Left ventricle myocardium inferior (tissue), 1 donor: Measurements from ENCODE around the gene SMIM43. TPM values are rescaled to one million over a fixed set of nuclear protein-coding genes. Genes with fewer than 3 reads are reported as not detected.
"Not testable (repeated sequence)": the region's sequence is repeated elsewhere in the genome, so short reads cannot be mapped to it uniquely, and the experiment has no call there.

ENCODE experiments used
- DNase-seq: peaks from one replicate; pipeline ENCODE4 v3.0.0-alpha.2; 2020
- H3K27ac ChIP-seq: fragments of 200-600 bp; replicated peaks from 2 replicates; pipeline ENCODE4 v1.8.0; 2021
- H3K27me3 ChIP-seq: fragments of 200-600 bp; 2 replicates; pipeline ENCODE4 v1.8.0; 2021; ENCODE audit warnings: low read depth
- H3K36me3 ChIP-seq: fragments of 200-600 bp; 2 replicates; pipeline ENCODE4 v1.8.0; 2021
- H3K4me1 ChIP-seq: fragments of 200-600 bp; 2 replicates; pipeline ENCODE4 v1.8.0; 2021
- H3K4me3 ChIP-seq: fragments of 200-600 bp; 2 replicates; pipeline ENCODE4 v1.8.0; 2021; ENCODE audit warnings: mild to moderate bottlenecking, moderate library complexity
- H3K9me3 ChIP-seq: fragments of 200-600 bp; replicated peaks from 2 replicates; pipeline ENCODE4 v1.8.0; 2021
- CTCF ChIP-seq: fragments of 200-600 bp; IDR thresholded peaks from 2 replicates; pipeline ENCODE4 v1.8.0; 2021; ENCODE audit warnings: antibody characterized with exemption, mild to moderate bottlenecking, borderline replicate concordance
- intact Hi-C: fragments of 100-400 bp; cut with micrococcal nuclease; formaldehyde crosslinking; loops from one replicate; pipeline ENCODE4 v1.11.0; 2022
- total RNA-seq: library from RNA; stranded (reverse); fragmentation: NEBNext Ultra II Directional; extraction: Animal tissue kit (Norgen Biotek cat#: 25700); gene quantifications from one replicate; pipeline ENCODE4 v1.2.1, GENCODE V29; 2021
- donor health status: DM: no; HTN: yes; CAD: no; lungs with severe emphysema.

The SMIM43 gene
- total RNA-seq, 1 donor from 2014 or later = not detected

DNA sequence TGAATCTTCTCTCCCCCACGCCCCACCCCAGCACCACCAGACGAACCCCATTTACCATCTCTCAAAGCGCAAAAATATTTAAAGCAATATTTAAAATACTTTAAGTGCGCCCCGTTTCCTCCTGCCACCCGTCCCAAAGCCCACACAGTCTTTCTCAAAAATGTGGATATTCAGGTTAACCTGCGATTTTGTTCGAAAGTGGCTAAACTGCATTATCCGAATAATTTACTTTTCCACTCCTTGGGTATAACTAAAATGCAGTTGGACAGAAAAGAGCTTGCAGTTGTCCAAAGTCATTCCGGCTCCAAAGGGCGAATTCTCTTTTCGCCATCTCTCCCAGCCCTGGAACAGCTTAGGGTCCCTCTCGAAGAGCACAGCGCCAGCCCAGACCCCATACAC is 662 bp downstream of the SMIM43 start:
- Histone ChIP-seq H3K27ac (no peak overlapping the region), H3K4me1 (peaks cover 12% of the 10 kb centered on the region), H3K27me3 (peaks cover 93% of the 10 kb centered on the region), H3K9me3 (no peaks in the 10 kb centered on the region), H3K36me3 (no peaks in the 10 kb centered on the region), H3K4me3 (peak overlapping the region; percentile 66)
- TF ChIP-seq CTCF = no peak
- intact Hi-C loops = no loop called here
- no peak for DNase-seq

DNA sequence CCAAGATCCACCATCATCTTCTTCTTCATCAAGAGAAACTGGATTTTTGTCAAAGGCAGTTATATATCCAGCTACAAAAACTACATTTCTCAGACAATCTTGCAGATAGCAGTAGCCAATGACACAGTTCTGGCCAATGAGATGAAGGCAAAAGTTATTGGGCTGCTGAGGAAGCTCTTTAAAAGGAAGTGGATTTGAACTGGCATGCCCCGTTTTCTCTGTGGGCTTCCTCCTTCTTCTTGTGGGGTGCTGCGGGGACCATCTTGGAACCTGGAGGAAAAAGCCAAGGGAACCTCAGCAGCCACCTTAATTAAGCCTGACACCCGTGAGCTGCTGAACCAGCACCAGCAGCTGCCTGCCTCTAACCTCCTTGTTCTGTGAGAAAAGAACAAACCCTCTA is 4.8 kb downstream of the SMIM43 start:
- peaks cover 59% of the 10 kb centered on the region for H3K27me3 ChIP-seq
- no peaks in the 10 kb centered on the region for H3K36me3 ChIP-seq
- no peak overlapping the region for H3K4me3 ChIP-seq
- H3K9me3 ChIP-seq = no peaks in the 10 kb centered on the region
- TF ChIP-seq CTCF = no peak
- intact Hi-C loops = no loop called here
- no peak for DNase-seq
- peaks cover 11% of the 10 kb centered on the region for H3K4me1 ChIP-seq
- no peak overlapping the region for H3K27ac ChIP-seq

DNA sequence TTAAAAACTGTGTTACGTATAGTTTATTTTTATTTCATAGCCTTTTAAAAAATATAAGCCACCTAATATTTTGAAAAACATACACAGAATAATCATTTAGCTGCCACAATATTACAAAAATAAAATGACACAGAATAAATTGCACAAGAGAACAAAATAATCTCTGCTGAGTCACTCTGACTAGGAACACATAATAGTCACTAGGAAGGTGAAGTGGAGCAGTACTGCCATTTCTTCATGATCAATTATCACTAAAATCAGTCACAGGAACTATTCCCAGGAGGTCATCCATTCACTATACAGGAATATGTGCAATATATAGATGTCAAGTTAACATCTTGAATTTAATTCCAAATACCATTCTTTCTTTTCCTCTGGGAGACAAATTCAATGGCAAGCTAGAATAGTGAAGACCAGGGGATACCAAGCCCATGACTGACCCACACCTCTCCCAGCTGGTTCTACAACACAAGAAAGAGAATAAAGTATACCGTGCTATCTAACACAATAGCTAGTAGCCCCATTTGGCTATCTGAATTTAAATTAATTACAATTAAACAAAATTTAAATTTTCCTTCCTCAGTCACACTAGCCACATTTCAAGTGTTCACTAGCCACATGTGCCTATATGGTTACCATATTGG is 5.9 kb downstream of the SMIM43 start:
- intact Hi-C loops = no loop called here
- no peak for TF ChIP-seq CTCF
- peaks cover 51% of the 10 kb centered on the region for H3K27me3 ChIP-seq
- H3K4me3 ChIP-seq = no peak overlapping the region
- H3K9me3 ChIP-seq = no peaks in the 10 kb centered on the region
- no peaks in the 10 kb centered on the region for H3K36me3 ChIP-seq
- H3K27ac ChIP-seq = no peak overlapping the region
- no peak for DNase-seq
- H3K4me1 ChIP-seq = no peaks in the 10 kb centered on the region

GRCh38 chr4:121752142-121752541 is 12.8 kb downstream of the SMIM43 start:
- H3K27me3 ChIP-seq = peaks cover 19% of the 10 kb centered on the region
- DNase-seq, H3K4me1 ChIP-seq, intact Hi-C loops, H3K27ac ChIP-seq, H3K36me3 ChIP-seq, H3K9me3 ChIP-seq, H3K4me3 ChIP-seq: not testable (repeated sequence)

DNA sequence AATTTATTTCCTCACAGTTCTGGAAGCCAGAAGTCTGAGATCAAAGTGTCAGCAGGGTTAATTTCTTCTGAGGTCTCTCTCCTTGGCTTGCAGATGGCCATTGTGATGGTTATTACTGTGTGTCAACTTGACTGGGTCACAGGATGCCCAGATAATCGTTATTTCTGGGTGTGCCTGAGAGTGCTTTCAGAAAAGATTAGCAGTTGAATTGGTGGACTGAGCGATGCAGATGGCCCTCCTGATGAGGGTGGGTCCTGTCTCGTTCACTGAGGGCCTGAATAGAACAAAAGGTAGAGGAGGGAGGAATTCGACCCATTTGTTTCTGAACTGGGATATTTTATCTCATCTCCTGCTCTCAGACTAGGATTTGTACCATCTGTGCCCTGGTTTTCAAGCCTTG is 15.7 kb downstream of the SMIM43 start:
- no peak for DNase-seq
- intact Hi-C loops = no loop called here

More for the DNA sequence above, 15.7 kb downstream of the SMIM43 start:
- H3K27ac ChIP-seq = no peak overlapping the region
- H3K27me3 ChIP-seq = peaks cover 12% of the 10 kb centered on the region
- no peaks in the 10 kb centered on the region for H3K4me1 ChIP-seq
- H3K4me3 ChIP-seq = no peak overlapping the region
- H3K36me3 ChIP-seq = no peaks in the 10 kb centered on the region
- TF ChIP-seq CTCF = no peak
- H3K9me3 ChIP-seq = no peaks in the 10 kb centered on the region
